Activated CD4-positive, CD25-positive, alpha-beta regulatory T cell treated with anti-CD3 and anti-CD28 coated beads, Interleukin-2, amount 50 U/mL, for 24 hours (primary cell): ENCODE results near the gene TCF23.
"Not testable (repeated sequence)": the region's sequence is repeated elsewhere in the genome, so short reads cannot be mapped to it uniquely, and the experiment has no call there.

Experiments used
- ATAC-seq, 2 donors: fragments of 150-1000 bp; cut with Tn5 transposase; one replicate each; pipeline ENCODE4 v1.10.0; 2021; ENCODE audit warnings: mild to moderate bottlenecking in 1 of 2, moderate library complexity in 1 of 2

The TCF23 gene

GRCh38 chr2:27148801-27149439 is at the start of gene TCF23:
Gene TCF23, plus strand, starts transcription at chr2:27149004. Its CDS starts 130 bp downstream, at chr2:27149134.
- ATAC-seq = no peak

- ATAC-seq = no peak
Measured at GRCh38 chr2:27099334-27099955, 49.4 kb upstream of the TCF23 start.

GRCh38 chr2:27100036-27100435 is 48.8 kb upstream of the TCF23 start:
- ATAC-seq = no peak

GRCh38 chr2:27102329-27102728 is 46.5 kb upstream of the TCF23 start:
- ATAC-seq = no peak

- no peak for ATAC-seq
Measured at GRCh38 chr2:27105981-27106380, 42.8 kb upstream of the TCF23 start.

GRCh38 chr2:27108221-27108620 is 40.6 kb upstream of the TCF23 start:
- ATAC-seq = no peak

GRCh38 chr2:27109083-27109482 is 39.7 kb upstream of the TCF23 start:
- no peak for ATAC-seq

- not testable (repeated sequence) for ATAC-seq
Measured at GRCh38 chr2:27110603-27111352, 38.0 kb upstream of the TCF23 start.

- not testable (repeated sequence) for ATAC-seq
Measured at GRCh38 chr2:27111392-27112078, 37.3 kb upstream of the TCF23 start.

- ATAC-seq = no peak
Measured at GRCh38 chr2:27115519-27115918, 33.3 kb upstream of the TCF23 start.

- no peak for ATAC-seq
Measured at GRCh38 chr2:27117995-27118524, 30.7 kb upstream of the TCF23 start.

- ATAC-seq = peak in 1 of 2 donors; percentile 8
Measured at GRCh38 chr2:27118525-27119329, 30.1 kb upstream of the TCF23 start, which contains the start of gene CGREF1. Gene CGREF1, minus strand, starts transcription at chr2:27119128. Its CDS starts 14,762 bp downstream, at chr2:27104366.

GRCh38 chr2:27119330-27119670 is 29.5 kb upstream of the TCF23 start:
- ATAC-seq = not testable (repeated sequence)

- no peak for ATAC-seq
Measured at GRCh38 chr2:27121906-27122305, 26.9 kb upstream of the TCF23 start.

GRCh38 chr2:27122791-27123190 is 26.0 kb upstream of the TCF23 start:
- no peak for ATAC-seq

GRCh38 chr2:27123302-27124150 is 25.3 kb upstream of the TCF23 start, which contains the start of gene ABHD1:
Gene ABHD1, plus strand, starts transcription at chr2:27123815. Its CDS starts 134 bp downstream, at chr2:27123949.
- peak; percentile 82 to 84 for ATAC-seq

- no peak for ATAC-seq
Measured at GRCh38 chr2:27125104-27125503, 23.7 kb upstream of the TCF23 start.

GRCh38 chr2:27126252-27126710 is 22.5 kb upstream of the TCF23 start:
- ATAC-seq = no peak

GRCh38 chr2:27127883-27128667 is 20.7 kb upstream of the TCF23 start:
- no peak for ATAC-seq
